LHCN-M2 (cell line): Measurements from ENCODE around the gene VSIR. TPM values are rescaled to one million over a fixed set of nuclear protein-coding genes. Genes with fewer than 3 reads are reported as not detected.

ENCODE experiments used
- DNase-seq: peaks from one replicate; pipeline ENCODE4 v3.0.0-alpha.2; 2012; ENCODE audit warnings: low read depth
- total RNA-seq: library from RNA; depleted of rRNA; stranded (reverse); fragments of >200 nt; gene quantifications from 2 replicates; pipeline ENCODE4 v1.2.3, GENCODE V29; 2014

The VSIR gene
- total RNA-seq, 1 experiment from 2014 or later = 18.6 TPM

DNA sequence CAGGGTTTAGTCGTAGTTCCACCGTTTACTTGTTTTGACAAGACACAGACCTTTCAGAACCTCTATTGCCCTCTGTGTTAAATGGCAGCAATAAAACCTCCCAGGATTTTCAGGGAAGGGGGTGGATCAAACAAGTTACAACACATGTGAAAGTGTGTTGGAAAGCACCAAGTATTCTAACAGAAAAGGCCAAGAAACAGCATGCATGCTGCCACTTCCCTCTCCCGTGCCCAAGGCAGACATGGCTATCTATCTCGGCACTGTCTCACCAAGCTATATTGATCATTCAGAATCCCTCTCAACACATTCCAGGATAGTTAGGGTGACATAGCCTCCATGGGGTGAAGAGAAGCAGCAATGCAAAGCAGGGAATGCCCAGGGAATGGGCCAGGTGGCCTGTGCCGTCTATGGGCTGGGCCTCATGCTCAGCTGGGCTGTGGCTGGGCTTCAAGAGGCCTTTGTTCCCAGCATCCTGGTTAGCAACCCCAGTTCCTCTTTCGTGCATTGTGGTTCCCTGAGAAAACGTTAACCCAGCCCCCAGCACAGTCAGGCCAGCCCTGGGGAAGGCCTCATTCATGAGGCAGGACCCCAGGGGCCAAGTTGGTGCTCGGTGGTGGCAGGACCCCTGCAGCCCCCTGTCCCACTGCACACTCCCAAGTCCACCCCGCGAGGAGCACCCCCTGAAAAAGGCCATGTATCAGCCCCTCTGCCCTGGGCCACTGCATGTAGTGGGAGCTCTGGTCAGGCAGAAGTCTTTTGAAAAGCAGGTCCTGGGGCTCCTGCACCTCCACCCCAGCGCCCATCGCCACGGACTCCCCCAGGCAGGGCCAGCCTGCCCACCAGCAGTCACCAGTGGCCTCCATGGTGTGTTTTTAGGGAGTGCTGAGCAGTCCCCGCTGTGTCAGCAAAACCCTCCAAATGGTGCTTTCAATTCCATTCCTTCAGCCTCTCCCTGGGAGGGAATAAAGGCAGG lies 25.5 kb downstream of the VSIR start:
- no peak for DNase-seq

DNA sequence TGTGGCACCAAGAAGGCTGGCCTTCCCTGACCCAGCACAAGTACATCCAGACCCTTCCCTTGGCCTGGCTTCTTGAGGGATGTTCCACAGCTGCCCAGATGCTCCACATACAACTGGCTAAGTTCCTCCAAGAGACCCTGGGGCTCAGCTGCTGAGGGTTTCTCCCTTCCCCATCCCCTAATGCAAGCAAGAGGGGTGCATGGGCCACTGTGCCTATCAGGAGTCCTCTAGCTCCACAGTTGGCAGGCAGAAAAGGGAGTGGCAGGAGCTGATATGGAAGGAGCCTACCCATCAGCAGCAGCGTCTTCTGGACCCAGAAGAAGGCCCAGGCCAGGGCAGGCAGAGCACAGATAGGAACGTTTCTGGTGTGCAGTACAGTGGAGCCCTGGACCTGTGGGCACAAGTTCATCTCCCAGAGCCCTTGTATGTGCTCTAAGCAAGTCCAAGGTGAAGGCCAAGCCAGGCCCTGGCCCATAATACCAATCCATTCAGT lies 26.2 kb downstream of the VSIR start:
- DNase-seq = no peak

DNA sequence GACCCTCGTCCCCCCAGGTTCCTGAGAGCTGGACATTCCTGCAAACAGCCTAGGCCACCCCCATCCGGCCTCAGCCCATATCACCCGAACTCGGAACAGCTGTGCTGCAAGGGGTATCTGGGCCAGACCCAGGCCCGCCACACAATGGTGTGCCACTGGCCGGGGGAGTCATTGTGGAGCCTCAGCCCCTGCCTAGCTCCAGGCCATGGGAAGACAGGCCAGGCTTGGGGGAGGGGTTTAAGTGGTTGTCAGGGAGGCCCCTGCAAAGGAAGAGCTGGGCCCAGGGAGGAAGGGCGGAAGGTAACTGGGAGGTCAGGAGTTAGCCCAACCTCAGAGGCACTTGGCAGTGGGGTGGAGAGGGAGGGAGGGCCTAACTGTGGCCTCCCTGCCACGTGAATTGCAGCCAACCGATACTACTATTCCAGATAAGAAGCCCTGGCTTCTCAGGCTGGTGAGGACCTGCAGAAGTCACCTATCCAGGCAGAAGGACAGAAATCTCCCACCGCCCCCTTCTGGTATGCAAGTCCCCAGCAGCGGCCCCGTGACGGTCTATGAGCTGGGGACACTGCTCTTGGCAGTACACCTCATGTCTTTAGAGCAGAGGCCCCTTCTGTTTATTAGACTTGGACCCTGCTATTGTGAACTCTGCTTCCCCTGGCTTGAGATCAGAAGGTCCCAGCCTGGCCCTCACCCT lies 26.8 kb downstream of the VSIR start:
- no peak for DNase-seq

DNA sequence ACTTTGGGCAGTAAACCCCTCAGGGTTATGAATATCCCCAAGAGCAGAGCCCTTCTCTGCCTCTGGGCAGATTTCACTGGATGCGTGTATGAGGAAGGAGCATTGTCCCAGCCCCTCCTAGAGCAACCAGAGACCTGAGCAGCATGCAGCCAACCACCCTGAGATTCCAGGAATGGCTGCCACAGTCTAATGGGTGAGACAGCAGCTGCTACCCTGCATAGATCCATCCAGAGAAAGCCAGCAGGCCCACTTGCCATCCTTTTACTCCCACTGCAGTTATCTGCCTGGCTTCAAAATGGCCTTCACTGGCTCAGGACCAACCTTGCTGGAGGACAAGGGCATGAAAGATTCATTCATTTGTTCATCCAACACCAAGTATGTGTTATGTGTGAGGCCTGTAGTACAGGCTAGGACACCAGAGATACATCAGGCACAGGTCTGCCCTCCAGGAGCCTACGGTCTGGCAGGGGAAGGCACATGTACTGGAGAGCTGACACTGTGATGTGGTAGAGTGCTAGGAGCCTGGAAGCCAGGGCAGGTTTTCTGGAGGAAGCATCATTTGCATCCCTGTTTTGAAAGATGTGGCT lies 27.6 kb downstream of the VSIR start:
- DNase-seq = no peak

DNA sequence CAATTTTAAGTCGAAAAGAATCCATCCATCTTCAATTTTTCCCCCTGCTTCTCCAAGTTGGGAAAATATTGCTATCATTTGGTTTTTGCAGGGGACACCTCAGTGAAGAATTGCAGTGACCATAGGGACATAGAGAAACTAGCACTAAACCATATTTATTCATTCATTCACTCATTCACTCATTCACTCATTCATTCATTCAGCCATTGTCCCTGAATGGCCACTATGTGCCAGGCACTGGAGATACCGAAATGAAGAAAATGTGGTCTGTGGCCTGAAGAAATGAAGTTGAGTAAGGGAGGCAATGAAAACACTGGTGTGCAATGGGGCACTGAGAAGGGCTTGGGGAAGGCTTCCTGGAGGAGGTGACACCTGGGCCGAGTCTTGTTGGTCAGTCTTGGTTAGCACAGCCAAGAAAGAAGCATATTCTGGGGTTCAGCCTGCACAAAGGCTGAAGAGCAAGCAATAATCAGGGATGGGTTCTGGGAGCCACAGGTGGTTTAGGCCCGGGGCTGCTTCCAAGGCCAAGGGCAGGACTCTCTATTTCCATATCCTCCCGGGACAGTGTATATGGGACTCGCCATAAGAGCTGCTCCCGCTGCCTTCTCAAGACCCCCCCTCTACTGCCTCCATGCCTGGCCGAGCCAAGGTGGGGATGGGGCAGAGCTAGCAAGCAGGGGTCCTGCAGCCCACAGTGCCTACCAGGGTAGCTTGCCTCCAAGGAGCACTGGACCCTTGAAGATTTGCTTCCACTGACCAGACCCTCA lies 28.2 kb downstream of the VSIR start:
- no peak for DNase-seq

DNA sequence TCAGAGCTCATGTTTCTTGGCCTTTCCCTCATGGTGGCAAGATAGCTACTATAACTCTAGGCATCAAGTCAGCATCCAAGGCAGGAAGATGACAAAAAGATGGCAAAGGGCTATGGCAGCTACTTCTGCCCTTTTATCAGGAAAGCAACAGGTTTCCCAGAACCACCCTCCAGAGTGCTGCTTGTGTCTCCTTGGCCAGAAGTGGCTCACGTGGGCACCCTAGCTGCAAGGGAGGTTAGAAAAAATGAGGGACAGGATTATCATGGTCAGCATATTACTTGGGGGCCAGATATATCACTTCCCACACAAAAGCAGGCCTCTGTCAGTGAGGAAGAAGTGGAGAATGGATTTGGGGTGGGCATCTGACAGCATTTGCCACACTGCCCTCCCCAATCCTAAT lies 29.5 kb downstream of the VSIR start:
- no peak for DNase-seq

DNA sequence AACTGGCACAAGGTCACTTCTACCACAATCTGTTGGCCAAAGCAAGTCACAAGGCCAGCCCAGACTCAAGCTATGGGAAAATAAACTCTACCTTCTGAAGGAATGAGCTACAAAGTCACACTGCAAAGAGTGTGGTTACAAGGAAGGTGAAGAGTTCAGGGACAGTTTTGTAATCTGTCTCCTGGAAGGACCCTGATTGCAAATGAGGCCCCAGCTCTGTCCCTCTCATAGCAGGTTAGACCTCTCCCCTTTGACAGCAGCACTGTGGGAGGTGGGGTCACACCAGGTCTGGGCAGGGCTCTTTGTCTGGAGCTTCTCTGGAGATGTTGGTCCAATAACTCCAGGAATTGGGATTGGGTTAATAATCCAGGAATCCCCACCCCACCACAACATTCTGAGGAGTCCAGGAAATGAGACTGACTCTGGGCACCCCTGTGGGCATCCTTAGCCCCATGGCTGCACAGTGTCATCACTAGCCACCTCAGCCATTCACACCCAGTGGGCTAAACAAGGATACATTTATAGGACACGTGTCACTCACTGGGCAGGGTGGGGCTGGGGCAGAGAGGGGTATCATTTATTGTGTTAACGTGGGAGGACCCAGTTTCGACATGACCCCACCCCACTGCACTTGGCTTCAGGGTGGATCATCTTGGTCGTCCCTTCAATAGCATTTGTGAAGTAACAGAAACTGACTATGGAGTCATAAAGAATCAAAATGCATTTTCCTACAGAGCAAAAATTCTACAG lies 30.1 kb downstream of the VSIR start:
- DNase-seq = no peak

- no peak for DNase-seq
Observed at GRCh38 chr10:71742301-71743088, 30.8 kb downstream of the VSIR start.

DNA sequence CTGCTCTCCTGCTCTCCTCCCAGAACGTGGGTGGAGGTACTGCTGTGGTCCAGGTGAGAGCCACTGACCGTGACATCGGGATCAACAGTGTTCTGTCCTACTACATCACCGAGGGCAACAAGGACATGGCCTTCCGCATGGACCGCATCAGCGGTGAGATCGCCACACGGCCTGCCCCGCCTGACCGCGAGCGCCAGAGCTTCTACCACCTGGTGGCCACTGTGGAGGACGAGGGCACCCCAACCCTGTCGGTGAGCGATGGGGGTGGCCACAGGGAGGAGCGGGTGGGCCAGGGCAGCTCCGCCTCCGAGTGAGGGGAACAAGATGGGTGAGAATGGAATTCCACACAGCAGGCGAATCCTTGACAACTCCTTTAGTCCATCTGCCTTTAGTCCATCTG lies 31.6 kb downstream of the VSIR start:
- DNase-seq = no peak

GRCh38 chr10:71741029-71741428 lies 32.3 kb downstream of the VSIR start:
- DNase-seq = no peak

- no peak for DNase-seq
Observed at GRCh38 chr10:71740069-71740653, 33.2 kb downstream of the VSIR start.

DNA sequence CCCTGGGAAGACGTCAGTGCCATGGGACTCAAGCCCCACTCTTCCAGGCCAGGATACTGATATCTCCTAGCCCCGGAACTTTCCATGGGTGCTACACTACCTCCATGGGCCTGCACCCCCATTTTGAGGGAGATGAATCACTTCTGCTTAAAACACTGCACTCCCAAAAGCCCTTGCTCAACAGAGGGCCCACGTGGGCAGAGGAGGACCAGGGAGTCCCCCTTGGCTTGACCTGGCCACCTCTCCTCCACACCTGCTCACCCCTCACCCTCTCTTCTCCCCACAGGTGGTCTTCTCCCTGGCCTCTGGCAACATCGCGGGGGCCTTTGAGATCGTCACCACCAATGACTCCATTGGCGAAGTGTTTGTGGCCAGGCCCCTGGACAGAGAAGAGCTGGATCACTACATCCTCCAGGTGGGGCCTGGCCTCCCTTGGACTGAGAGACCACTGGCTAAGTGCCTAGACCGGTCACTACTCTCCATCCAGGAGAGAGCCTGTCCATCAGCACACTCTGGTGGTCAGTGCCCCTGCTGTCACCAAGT lies 33.9 kb downstream of the VSIR start:
- DNase-seq = no peak

DNA sequence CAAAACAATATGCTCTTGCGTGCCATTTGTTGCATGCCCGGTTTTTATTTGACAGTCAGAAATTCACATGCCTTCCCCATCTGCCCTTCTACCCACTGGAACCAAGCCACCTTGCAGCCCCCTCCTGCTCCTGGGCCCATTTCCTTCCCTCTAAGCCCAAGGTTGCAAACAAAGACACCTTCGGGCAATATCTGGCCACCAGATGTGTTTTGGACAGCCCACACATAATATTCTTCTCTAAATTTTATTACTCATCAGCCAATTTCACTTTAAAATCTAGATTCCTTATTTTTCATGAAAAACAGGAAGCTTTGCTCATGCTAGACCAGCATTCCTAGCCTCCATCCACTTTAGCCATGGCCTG lies 35.5 kb downstream of the VSIR start:
- DNase-seq = no peak

DNA sequence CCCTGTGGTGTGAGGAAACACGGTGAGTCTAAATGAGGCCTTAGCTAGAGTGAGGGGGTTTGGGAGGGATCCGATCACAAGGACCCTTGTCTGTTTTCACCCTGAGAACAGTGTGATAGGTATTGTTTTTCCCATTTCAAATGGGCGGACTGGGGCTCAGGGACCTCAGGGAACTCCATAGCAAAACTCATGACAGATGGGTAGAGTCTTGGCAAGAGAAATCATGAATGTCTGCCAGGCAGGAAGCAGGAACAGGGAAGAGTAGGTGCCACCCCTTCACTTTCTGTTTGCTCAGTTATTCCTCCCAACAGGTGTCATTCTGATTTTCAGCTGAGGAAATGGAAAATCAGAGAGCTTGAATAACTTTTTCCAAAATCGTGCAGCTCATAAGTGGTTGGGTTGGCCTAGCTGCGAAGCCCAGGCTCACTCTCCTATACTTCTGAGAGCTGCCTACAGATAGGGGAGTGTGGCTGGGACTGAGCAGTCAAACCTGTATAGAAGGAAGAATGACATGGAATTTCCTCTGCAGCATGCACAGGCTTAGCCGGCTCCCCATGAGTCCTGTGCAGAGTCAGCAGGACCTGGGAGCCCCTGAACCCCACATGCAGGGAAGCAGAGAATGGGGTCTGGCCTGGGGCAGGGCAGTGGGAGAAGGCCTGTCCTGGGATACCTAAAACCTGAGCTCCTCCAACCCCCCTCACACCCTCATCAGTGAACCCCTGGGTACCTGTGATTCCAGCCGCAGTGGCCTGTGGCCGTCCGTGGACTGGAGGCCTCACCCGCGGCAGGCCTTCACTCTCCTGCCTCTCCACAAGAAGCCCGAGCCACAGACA lies 36.1 kb downstream of the VSIR start:
- DNase-seq = no peak

DNA sequence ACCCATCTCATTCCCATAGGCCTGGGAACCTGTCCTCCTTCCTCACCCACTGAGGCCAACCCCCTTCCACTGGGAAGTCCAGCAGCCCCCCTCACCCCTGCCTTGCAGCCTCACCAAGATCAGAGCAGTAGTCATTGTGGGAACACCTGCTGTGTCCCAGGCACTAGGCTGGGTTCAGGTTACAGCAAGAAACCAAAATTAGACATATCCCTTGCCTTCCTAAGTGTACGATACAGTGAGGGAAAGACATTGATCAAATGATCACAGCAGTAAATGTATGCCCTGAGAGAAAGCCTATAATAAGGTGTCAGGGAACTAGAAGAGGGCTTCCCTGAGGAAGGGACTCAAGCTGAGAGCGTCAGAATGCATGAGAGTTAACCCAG lies 36.8 kb downstream of the VSIR start:
- no peak for DNase-seq

GRCh38 chr10:71735709-71736569 lies 37.4 kb downstream of the VSIR start:
- no peak for DNase-seq

DNA sequence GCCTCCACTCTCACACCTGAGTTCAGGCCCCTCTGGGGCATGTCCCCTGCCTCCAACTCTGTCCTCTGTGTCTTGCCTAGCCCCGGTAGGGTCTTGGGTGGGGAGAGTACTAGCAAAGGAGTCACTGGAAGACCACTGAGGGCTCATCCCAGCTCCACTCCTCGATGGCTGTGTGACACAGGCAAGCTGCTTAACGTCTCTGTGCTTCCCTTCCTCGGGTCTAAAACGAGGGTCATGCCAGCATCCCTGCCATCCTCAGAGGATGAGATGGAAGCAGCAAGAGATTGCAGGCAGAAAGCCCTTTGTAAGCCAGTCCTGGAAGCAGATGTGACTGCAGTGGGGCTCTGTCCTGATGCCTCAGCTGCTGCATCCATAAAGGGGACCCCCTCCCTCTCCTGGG lies 38.5 kb downstream of the VSIR start:
- DNase-seq = no peak

- no peak for DNase-seq
Observed at GRCh38 chr10:71731791-71732190, 41.5 kb downstream of the VSIR start.
